Activated T-helper 17 cell treated with anti-CD3 and anti-CD28 coated beads, Interleukin-2, amount 50 U/mL, for 72 hours (primary cell): ENCODE measurements around the gene SKAP1. TPM values are rescaled to one million over a fixed set of nuclear protein-coding genes. Genes with fewer than 3 reads are reported as not detected.
"Not testable (repeated sequence)": the region's sequence is repeated elsewhere in the genome, so short reads cannot be mapped to it uniquely, and the experiment has no call there.

Source experiments
- ATAC-seq: fragments of 150-1000 bp; cut with Tn5 transposase; replicated peaks from 2 replicates; pipeline ENCODE4 v1.10.0; 2021; ENCODE audit warnings: mild to moderate bottlenecking, moderate library complexity
- H3K27ac Mint-ChIP-seq: one replicate; pipeline ENCODE4 v1.8.0; 2022; ENCODE audit warnings: mixed read lengths
- H3K27me3 Mint-ChIP-seq: one replicate; pipeline ENCODE4 v1.8.0; 2022; ENCODE audit warnings: mixed read lengths
- H3K36me3 Mint-ChIP-seq: one replicate; pipeline ENCODE4 v1.8.0; 2022; ENCODE audit warnings: low read depth, mild to moderate bottlenecking, mixed read lengths
- H3K4me1 Mint-ChIP-seq: one replicate; pipeline ENCODE4 v1.8.0; 2022; ENCODE audit warnings: mixed read lengths
- H3K4me3 Mint-ChIP-seq: one replicate; pipeline ENCODE4 v1.8.0; 2022; ENCODE audit warnings: mild to moderate bottlenecking, mixed read lengths
- H3K9me3 Mint-ChIP-seq: one replicate; pipeline ENCODE4 v1.8.0; 2022; ENCODE audit warnings: mixed read lengths
- total RNA-seq, 2 donors: library from RNA; stranded (reverse); gene quantifications; one replicate each; pipeline ENCODE4 v1.2.3, GENCODE V29; 2022

Gene SKAP1
- total RNA-seq, 2 donors from 2014 or later, result 71.4 to 103 TPM

GRCh38 chr17:48356866-48357265, 73.1 kb downstream of the SKAP1 start:
- H3K4me1 Mint-ChIP-seq, result no peaks in the 10 kb centered on the region
- no peaks in the 10 kb centered on the region for H3K9me3 Mint-ChIP-seq
- no peaks in the 10 kb centered on the region for H3K27me3 Mint-ChIP-seq
- no peak overlapping the region for H3K4me3 Mint-ChIP-seq
- H3K36me3 Mint-ChIP-seq, result peaks cover 16% of the 10 kb centered on the region
- H3K27ac Mint-ChIP-seq, result no peak overlapping the region
- ATAC-seq, result no peak

- no peaks in the 10 kb centered on the region for H3K4me1 Mint-ChIP-seq
- H3K36me3 Mint-ChIP-seq, result no peaks in the 10 kb centered on the region
- no peak overlapping the region for H3K4me3 Mint-ChIP-seq
- ATAC-seq, result peak; percentile 69
- H3K27me3 Mint-ChIP-seq, result no peaks in the 10 kb centered on the region
- no peak overlapping the region for H3K27ac Mint-ChIP-seq
- H3K9me3 Mint-ChIP-seq, result no peaks in the 10 kb centered on the region
Observed at GRCh38 chr17:48352630-48353029, 77.4 kb downstream of the SKAP1 start.

- H3K9me3 Mint-ChIP-seq, result no peaks in the 10 kb centered on the region
Observed at GRCh38 chr17:48351911-48352332, 78.1 kb downstream of the SKAP1 start.

GRCh38 chr17:48348352-48348751, 81.7 kb downstream of the SKAP1 start:
- H3K9me3 Mint-ChIP-seq, result no peaks in the 10 kb centered on the region

More at GRCh38 chr17:48351911-48352332, 78.1 kb downstream of the SKAP1 start:
- no peaks in the 10 kb centered on the region for H3K27me3 Mint-ChIP-seq
- H3K4me1 Mint-ChIP-seq, result no peaks in the 10 kb centered on the region
- ATAC-seq, result peak; percentile 29
- H3K36me3 Mint-ChIP-seq, result no peaks in the 10 kb centered on the region
- H3K27ac Mint-ChIP-seq, result no peak overlapping the region
- H3K4me3 Mint-ChIP-seq, result no peak overlapping the region

GRCh38 chr17:48347177-48347576, 82.8 kb downstream of the SKAP1 start:
- no peak overlapping the region for H3K4me3 Mint-ChIP-seq
- no peaks in the 10 kb centered on the region for H3K27me3 Mint-ChIP-seq
- peaks cover 34% of the 10 kb centered on the region for H3K36me3 Mint-ChIP-seq
- no peak overlapping the region for H3K27ac Mint-ChIP-seq
- ATAC-seq, result no peak
- peaks cover 3% of the 10 kb centered on the region for H3K4me1 Mint-ChIP-seq
- H3K9me3 Mint-ChIP-seq, result no peaks in the 10 kb centered on the region

More at GRCh38 chr17:48348352-48348751, 81.7 kb downstream of the SKAP1 start:
- H3K4me1 Mint-ChIP-seq, result no peaks in the 10 kb centered on the region
- H3K36me3 Mint-ChIP-seq, result peaks cover 29% of the 10 kb centered on the region
- H3K27ac Mint-ChIP-seq, result no peak overlapping the region
- ATAC-seq, result no peak
- no peak overlapping the region for H3K4me3 Mint-ChIP-seq
- H3K27me3 Mint-ChIP-seq, result no peaks in the 10 kb centered on the region

GRCh38 chr17:48344251-48344650, 85.8 kb downstream of the SKAP1 start:
- Mint-ChIP-seq H3K9me3 (no peaks in the 10 kb centered on the region), H3K4me3 (no peak overlapping the region), H3K4me1 (peaks cover 5% of the 10 kb centered on the region), H3K27ac (no peak overlapping the region), H3K27me3 (no peaks in the 10 kb centered on the region), H3K36me3 (peaks cover 58% of the 10 kb centered on the region)
- ATAC-seq, result no peak

GRCh38 chr17:48340916-48341315, 89.1 kb downstream of the SKAP1 start:
- no peaks in the 10 kb centered on the region for H3K9me3 Mint-ChIP-seq
- H3K4me3 Mint-ChIP-seq, result no peak overlapping the region
- H3K36me3 Mint-ChIP-seq, result peaks cover 67% of the 10 kb centered on the region
- peaks cover 9% of the 10 kb centered on the region for H3K4me1 Mint-ChIP-seq
- no peaks in the 10 kb centered on the region for H3K27me3 Mint-ChIP-seq
- ATAC-seq, result no peak
- no peak overlapping the region for H3K27ac Mint-ChIP-seq

GRCh38 chr17:48338720-48339119, 91.3 kb downstream of the SKAP1 start:
- peaks cover 45% of the 10 kb centered on the region for H3K36me3 Mint-ChIP-seq
- H3K9me3 Mint-ChIP-seq, result no peaks in the 10 kb centered on the region
- H3K4me1 Mint-ChIP-seq, result peaks cover 12% of the 10 kb centered on the region
- no peaks in the 10 kb centered on the region for H3K27me3 Mint-ChIP-seq
- peak overlapping the region; percentile 41 for H3K27ac Mint-ChIP-seq
- no peak for ATAC-seq
- no peak overlapping the region for H3K4me3 Mint-ChIP-seq

GRCh38 chr17:48337903-48338302, 92.1 kb downstream of the SKAP1 start:
- Mint-ChIP-seq H3K4me1 (peaks cover 16% of the 10 kb centered on the region), H3K36me3 (peaks cover 45% of the 10 kb centered on the region)
- ATAC-seq, H3K27ac Mint-ChIP-seq, H3K9me3 Mint-ChIP-seq, H3K4me3 Mint-ChIP-seq, H3K27me3 Mint-ChIP-seq: not testable (repeated sequence)

GRCh38 chr17:48336986-48337385, 93.0 kb downstream of the SKAP1 start:
- no peak overlapping the region for H3K4me3 Mint-ChIP-seq
- H3K9me3 Mint-ChIP-seq, result no peaks in the 10 kb centered on the region
- H3K36me3 Mint-ChIP-seq, result peaks cover 43% of the 10 kb centered on the region
- H3K4me1 Mint-ChIP-seq, result peaks cover 11% of the 10 kb centered on the region
- no peak overlapping the region for H3K27ac Mint-ChIP-seq
- no peaks in the 10 kb centered on the region for H3K27me3 Mint-ChIP-seq
- ATAC-seq, result no peak

GRCh38 chr17:48335858-48336500, 94.0 kb downstream of the SKAP1 start:
- Mint-ChIP-seq H3K9me3 (no peaks in the 10 kb centered on the region), H3K36me3 (peaks cover 39% of the 10 kb centered on the region), H3K4me1 (peaks cover 11% of the 10 kb centered on the region), H3K27me3 (no peaks in the 10 kb centered on the region), H3K4me3 (no peak overlapping the region), H3K27ac (peak overlapping the region; percentile 1)
- peak; percentile 16 for ATAC-seq

- no peak overlapping the region for H3K4me3 Mint-ChIP-seq
- no peaks in the 10 kb centered on the region for H3K27me3 Mint-ChIP-seq
- no peak overlapping the region for H3K27ac Mint-ChIP-seq
- no peak for ATAC-seq
- H3K4me1 Mint-ChIP-seq, result peaks cover 11% of the 10 kb centered on the region
- H3K36me3 Mint-ChIP-seq, result peaks cover 40% of the 10 kb centered on the region
- no peaks in the 10 kb centered on the region for H3K9me3 Mint-ChIP-seq
Observed at GRCh38 chr17:48335146-48335784, 94.7 kb downstream of the SKAP1 start.

GRCh38 chr17:48333034-48333530, 96.9 kb downstream of the SKAP1 start:
- no peaks in the 10 kb centered on the region for H3K27me3 Mint-ChIP-seq
- peak; percentile 99 for ATAC-seq
- H3K36me3 Mint-ChIP-seq, result peaks cover 37% of the 10 kb centered on the region
- no peaks in the 10 kb centered on the region for H3K9me3 Mint-ChIP-seq
- H3K4me1 Mint-ChIP-seq, result peaks cover 16% of the 10 kb centered on the region
- H3K4me3 Mint-ChIP-seq, result no peak overlapping the region
- H3K27ac Mint-ChIP-seq, result peak overlapping the region; percentile 36

- peaks cover 13% of the 10 kb centered on the region for H3K4me1 Mint-ChIP-seq
- no peak for ATAC-seq
- no peak overlapping the region for H3K4me3 Mint-ChIP-seq
- H3K9me3 Mint-ChIP-seq, result no peaks in the 10 kb centered on the region
- no peaks in the 10 kb centered on the region for H3K27me3 Mint-ChIP-seq
- H3K36me3 Mint-ChIP-seq, result peaks cover 35% of the 10 kb centered on the region
- no peak overlapping the region for H3K27ac Mint-ChIP-seq
Observed at GRCh38 chr17:48330887-48331286, 99.1 kb downstream of the SKAP1 start.

- Mint-ChIP-seq H3K27ac (no peak overlapping the region), H3K36me3 (peaks cover 35% of the 10 kb centered on the region), H3K4me3 (no peak overlapping the region), H3K27me3 (no peaks in the 10 kb centered on the region), H3K4me1 (peaks cover 11% of the 10 kb centered on the region), H3K9me3 (no peaks in the 10 kb centered on the region)
- no peak for ATAC-seq
Observed at GRCh38 chr17:48330421-48330820, 99.6 kb downstream of the SKAP1 start.
